K562 (cell line): Measurements from ENCODE around the gene ARHGDIB.

Source experiments
- BHLHE40 ChIP-seq: IDR thresholded peaks from 2 replicates; pipeline ENCODE4 v1.6.1; 2011; ENCODE audit warnings: low read length, improper control_type of control experiment
- ELF1 ChIP-seq: fragments of 200-800 bp; sonication (Bioruptor generic); IDR thresholded peaks from 2 replicates; pipeline ENCODE4 v1.6.1; 2016; ENCODE audit warnings: missing genetic modification characterization, missing compliant biosample characterization
- NFIC ChIP-seq: fragments of 450-650 bp; IDR thresholded peaks from 2 replicates; pipeline ENCODE4 v1.6.1; 2017; ENCODE audit warnings: mild to moderate bottlenecking, inconsistent platforms
- NFRKB ChIP-seq: fragments of 450-650 bp; IDR thresholded peaks from 2 replicates; pipeline ENCODE4 v1.6.1; 2016; ENCODE audit warnings: low read depth
- RBBP5 ChIP-seq: fragments of 200-600 bp; sonication (generic); IDR thresholded peaks from 2 replicates; pipeline ENCODE4 v1.6.1; 2012; ENCODE audit warnings: borderline replicate concordance, mild to moderate bottlenecking, low read length, control low read depth, inconsistent platforms; ENCODE audit not compliant: insufficient read depth, poor library complexity, severe bottlenecking
- TBP ChIP-seq: optimal IDR thresholded peaks from 2 replicates; pipeline ENCODE3; 2011; ENCODE audit warnings: low read depth, low read length, improper control_type of control experiment
- XRCC4 ChIP-seq: IDR thresholded peaks from one replicate; pipeline ENCODE4 v1.6.1; 2011; ENCODE audit not compliant: insufficient read depth, insufficient read length; ENCODE audit errors: extremely low read depth
- ZBED1 ChIP-seq: IDR thresholded peaks from 2 replicates; pipeline ENCODE4 v1.6.1; 2014
- ZNF134 ChIP-seq: fragments of 250-450 bp; sonication (Bioruptor Pico); conservative IDR thresholded peaks from 2 replicates; pipeline ENCODE4 v1.4.0; 2020
- TF ChIP-seq, protein P1 (sequence below): sonication (generic); formaldehyde crosslinking; IDR thresholded peaks from 2 replicates; pipeline ENCODE4 v1.8.0; 2023; ENCODE audit warnings: mild to moderate bottlenecking, missing genetic modification reagents
- TF ChIP-seq, protein P2 (sequence below), 3 experiments: IDR thresholded peaks in 2 of 3; conservative IDR thresholded peaks in 1 of 3; 2 replicates each; pipeline ENCODE4 v1.5.1; 2011 to 2012; ENCODE audit warnings: low read length in 3 of 3, mild to moderate bottlenecking in 3 of 3, control low read depth in 2 of 3, improper control_type of control experiment in 1 of 3, inconsistent platforms in 1 of 3, low read depth in 1 of 3, mixed read lengths in 1 of 3, moderate library complexity in 1 of 3; ENCODE audit not compliant: insufficient read depth in 2 of 3

DNA sequence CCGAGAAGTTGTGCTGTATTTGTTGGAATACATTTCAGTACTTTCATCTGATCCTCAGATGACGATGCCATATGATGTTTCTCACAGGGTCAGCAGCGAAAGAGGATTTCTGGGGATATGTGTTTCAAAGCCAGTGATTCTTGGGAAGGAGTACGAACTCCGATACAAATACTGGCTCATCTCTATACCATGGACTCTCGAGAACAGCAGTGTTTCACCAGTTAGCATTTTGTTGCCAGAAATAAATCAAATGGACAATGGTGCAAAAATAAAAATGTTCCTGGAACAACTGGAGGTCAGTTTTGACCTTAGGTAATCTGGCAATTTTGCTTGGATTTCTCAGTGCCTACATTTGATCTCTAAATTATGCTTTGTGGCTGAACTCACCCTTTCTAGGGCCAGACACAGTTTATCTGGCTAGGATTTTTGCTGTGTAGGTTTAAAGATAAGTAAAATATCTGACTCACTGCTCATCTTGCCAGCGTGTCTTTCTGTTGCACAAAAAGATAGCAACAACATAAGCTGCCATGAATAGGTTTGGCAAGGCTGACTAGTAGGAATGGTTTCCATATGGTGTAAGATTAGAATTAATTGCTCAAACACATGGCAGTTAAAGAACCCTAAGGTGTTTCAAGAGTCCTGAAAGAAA lies 64.8 kb downstream of the ARHGDIB start:
- no peak for TF ChIP-seq RBBP5
- TF ChIP-seq TBP = no peak
- no peak for TF ChIP-seq ZNF134
- no peak for TF ChIP-seq ELF1 (tag)
- no peak for TF ChIP-seq NFRKB
- no peak for TF ChIP-seq ZBED1
- TF ChIP-seq XRCC4 = no peak
- no peak for TF ChIP-seq BHLHE40
- TF ChIP-seq, protein P1, sequence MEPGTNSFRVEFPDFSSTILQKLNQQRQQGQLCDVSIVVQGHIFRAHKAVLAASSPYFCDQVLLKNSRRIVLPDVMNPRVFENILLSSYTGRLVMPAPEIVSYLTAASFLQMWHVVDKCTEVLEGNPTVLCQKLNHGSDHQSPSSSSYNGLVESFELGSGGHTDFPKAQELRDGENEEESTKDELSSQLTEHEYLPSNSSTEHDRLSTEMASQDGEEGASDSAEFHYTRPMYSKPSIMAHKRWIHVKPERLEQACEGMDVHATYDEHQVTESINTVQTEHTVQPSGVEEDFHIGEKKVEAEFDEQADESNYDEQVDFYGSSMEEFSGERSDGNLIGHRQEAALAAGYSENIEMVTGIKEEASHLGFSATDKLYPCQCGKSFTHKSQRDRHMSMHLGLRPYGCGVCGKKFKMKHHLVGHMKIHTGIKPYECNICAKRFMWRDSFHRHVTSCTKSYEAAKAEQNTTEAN = no peak
- peak; percentile 23; the same call in 1 of the 2 replicates for TF ChIP-seq NFIC
- TF ChIP-seq, protein P2, sequence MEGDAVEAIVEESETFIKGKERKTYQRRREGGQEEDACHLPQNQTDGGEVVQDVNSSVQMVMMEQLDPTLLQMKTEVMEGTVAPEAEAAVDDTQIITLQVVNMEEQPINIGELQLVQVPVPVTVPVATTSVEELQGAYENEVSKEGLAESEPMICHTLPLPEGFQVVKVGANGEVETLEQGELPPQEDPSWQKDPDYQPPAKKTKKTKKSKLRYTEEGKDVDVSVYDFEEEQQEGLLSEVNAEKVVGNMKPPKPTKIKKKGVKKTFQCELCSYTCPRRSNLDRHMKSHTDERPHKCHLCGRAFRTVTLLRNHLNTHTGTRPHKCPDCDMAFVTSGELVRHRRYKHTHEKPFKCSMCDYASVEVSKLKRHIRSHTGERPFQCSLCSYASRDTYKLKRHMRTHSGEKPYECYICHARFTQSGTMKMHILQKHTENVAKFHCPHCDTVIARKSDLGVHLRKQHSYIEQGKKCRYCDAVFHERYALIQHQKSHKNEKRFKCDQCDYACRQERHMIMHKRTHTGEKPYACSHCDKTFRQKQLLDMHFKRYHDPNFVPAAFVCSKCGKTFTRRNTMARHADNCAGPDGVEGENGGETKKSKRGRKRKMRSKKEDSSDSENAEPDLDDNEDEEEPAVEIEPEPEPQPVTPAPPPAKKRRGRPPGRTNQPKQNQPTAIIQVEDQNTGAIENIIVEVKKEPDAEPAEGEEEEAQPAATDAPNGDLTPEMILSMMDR (IDR thresholded peaks at IDR 0.05 in 2 of 3, conservative IDR thresholded peaks at IDR 0.05 in 1 of 3; ENCODE audit: insufficient read depth in 2 of 3, low read depth in 1 of 3, low read length in 3 of 3) = no peak
